Measurements from ENCODE around the gene PCGF3. TPM values are rescaled to one million over a fixed set of nuclear protein-coding genes. Genes with fewer than 3 reads are reported as not detected.

The PCGF3 gene
- total RNA-seq, 4 donors from 2014 or later, result 54.8 to 123 (median 90.5) TPM

GRCh38 chr4:819401-820229, 114.0 kb downstream of the PCGF3 start:
- 82 to 86% methylated on average over 16 to 20 of the region's 20 CpGs for WGBS, 2 donors
- H3K4me1 ChIP-seq, result no peaks in the 10 kb centered on the region
- peaks cover 0 to 90% of the 10 kb centered on the region in 2 donors for H3K27me3 ChIP-seq
- H3K9me3 ChIP-seq, result peaks cover 0 to 8% (median 0%) of the 10 kb centered on the region in 4 donors
- DNase-seq (ENCODE audit: low spot score in 2 of 2), result no peak
- no peak overlapping the region for H3K27ac ChIP-seq
- H3K4me3 ChIP-seq, result no peak overlapping the region
- H3K36me3 ChIP-seq, result no peaks in the 10 kb centered on the region
- TF ChIP-seq CTCF (IDR thresholded peaks at IDR 0.05), result no peak
- no peak for TF ChIP-seq POLR2A (IDR thresholded peaks at IDR 0.05)
- TF ChIP-seq EP300 (IDR thresholded peaks at IDR 0.05), result no peak

Other genes starting within 250 kb of the PCGF3 start
- gene ZNF721, start 206.7 kb upstream of the PCGF3 start, total RNA-seq, result 10 to 100 TPM; 22.9 to 47.4 (median 44.3) TPM
- 100 to 1,000 TPM in 1 of 4 donors, 10 to 100 TPM in 3; 74.9 to 128 (median 83.5) TPM for gene PIGG, start 206.6 kb upstream of the PCGF3 start, total RNA-seq
- not detected for gene TMEM271, start 129.5 kb upstream of the PCGF3 start, total RNA-seq
- 1 to 10 TPM in 1 of 4 donors, under 1 TPM in 1, not detected in 2; 0.98 to 1.3 TPM for gene PDE6B, start 80.3 kb upstream of the PCGF3 start, total RNA-seq
- 100 to 1,000 TPM in 3 of 4 donors, 10 to 100 TPM in 1; 50.0 to 219 (median 139) TPM for gene ATP5ME, start 31.6 kb upstream of the PCGF3 start, total RNA-seq
- gene MYL5, start 31.3 kb upstream of the PCGF3 start, total RNA-seq, result 10 to 100 TPM in 3 of 4 donors, 1 to 10 TPM in 1; 5.2 to 32.8 (median 12.9) TPM
- gene SLC49A3, start 16.7 kb upstream of the PCGF3 start, total RNA-seq, result 10 to 100 TPM in 3 of 4 donors, 1 to 10 TPM in 1; 5.9 to 18.0 (median 14.3) TPM
- 1 to 10 TPM in 3 of 4 donors, not detected in 1; 1.8 to 2.4 (median 2.4) TPM for gene CPLX1, start 120.3 kb downstream of the PCGF3 start, total RNA-seq
- gene GAK, start 226.5 kb downstream of the PCGF3 start, total RNA-seq, result 100 to 1,000 TPM in 3 of 4 donors, 10 to 100 TPM in 1; 92.3 to 177 (median 127) TPM
- 10 to 100 TPM; 33.3 to 61.2 (median 39.0) TPM for gene TMEM175, start 226.6 kb downstream of the PCGF3 start, total RNA-seq

All from tibial nerve (tissue), 4 donors.